HG03571 (cell line): Measurements from ENCODE around the gene CLPTM1L.
A peak's percentile ranks its signal among the peaks of the same experiment; 100 is the strongest.

Source experiments
- ATAC-seq: cut with Tn5 transposase; IDR thresholded peaks from one replicate; pipeline ENCODE4 v1.9.1; 2021; ENCODE audit not compliant: unreplicated experiment

The CLPTM1L gene

GRCh38 chr5:1315709-1316587, 29.0 kb downstream of the CLPTM1L start:
- peak; percentile 43 for ATAC-seq

- ATAC-seq, result peak; percentile 0
Observed at GRCh38 chr5:1315018-1315708, 29.7 kb downstream of the CLPTM1L start.

GRCh38 chr5:1314564-1314982, 30.3 kb downstream of the CLPTM1L start:
- no peak for ATAC-seq

GRCh38 chr5:1312993-1313833, 31.7 kb downstream of the CLPTM1L start:
- ATAC-seq, result peak; percentile 71

- no peak for ATAC-seq
Observed at GRCh38 chr5:1312206-1312605, 32.7 kb downstream of the CLPTM1L start.

- no peak for ATAC-seq
Observed at GRCh38 chr5:1311439-1312055, 33.4 kb downstream of the CLPTM1L start.

- ATAC-seq, result no peak
Observed at GRCh38 chr5:1310118-1310517, 34.8 kb downstream of the CLPTM1L start.

- no peak for ATAC-seq
Observed at GRCh38 chr5:1304033-1304432, 40.9 kb downstream of the CLPTM1L start.

- no peak for ATAC-seq
Observed at GRCh38 chr5:1302258-1302657, 42.6 kb downstream of the CLPTM1L start.

GRCh38 chr5:1300581-1301083, 44.3 kb downstream of the CLPTM1L start:
- ATAC-seq, result no peak

GRCh38 chr5:1299961-1300360, 44.9 kb downstream of the CLPTM1L start:
- ATAC-seq, result no peak

GRCh38 chr5:1299511-1299850, 45.4 kb downstream of the CLPTM1L start:
- ATAC-seq, result no peak

GRCh38 chr5:1298723-1299510, 46.0 kb downstream of the CLPTM1L start:
- ATAC-seq, result no peak

GRCh38 chr5:1298067-1298551, 46.8 kb downstream of the CLPTM1L start:
- no peak for ATAC-seq

- no peak for ATAC-seq
Observed at GRCh38 chr5:1297243-1297642, 47.7 kb downstream of the CLPTM1L start.

GRCh38 chr5:1295650-1296037, 49.3 kb downstream of the CLPTM1L start:
- ATAC-seq, result no peak

GRCh38 chr5:1294835-1295649, 49.9 kb downstream of the CLPTM1L start, which contains the start of gene TERT:
Gene TERT, minus strand, starts transcription at chr5:1295068. Its CDS starts 79 bp downstream, at chr5:1294989.
- no peak for ATAC-seq

- no peak for ATAC-seq
Observed at GRCh38 chr5:1294206-1294834, 50.6 kb downstream of the CLPTM1L start.
